Sigmoid colon (tissue), 3 donors: ENCODE data around the gene DQX1.

Experiments used
- CTCF ChIP-seq, 4 experiments: fragments of 450-650 bp in 3 of 4; fragments of 200-600 bp in 1 of 4; IDR thresholded peaks; one replicate each; pipeline ENCODE4 v1.5.1; 2016 to 2019; ENCODE audit warnings: antibody characterized with exemption in 4 of 4, mild to moderate bottlenecking in 3 of 4, moderate library complexity in 2 of 4
- POLR2A ChIP-seq, 2 donors: fragments of 450-650 bp; IDR thresholded peaks; one replicate each; pipeline ENCODE4 v1.6.1; 2016; ENCODE audit warnings: antibody characterized with exemption in 2 of 2, mild to moderate bottlenecking in 2 of 2, moderate library complexity in 2 of 2

GRCh38 chr2:74559912-74560311, 33.9 kb upstream of the DQX1 start:
- TF ChIP-seq CTCF (IDR thresholded peaks at IDR 0.05) = no peak
- TF ChIP-seq POLR2A (IDR thresholded peaks at IDR 0.05) = no peak
